K562 (cell line): ENCODE results near the gene POLRMT. TPM values are rescaled to one million over a fixed set of nuclear protein-coding genes. Genes with fewer than 3 reads are reported as not detected.

ENCODE experiments used
- ATAC-seq: fragments of 200-7000 bp; cut with Tn5 transposase; 3 replicates; pipeline ENCODE4 v1.9.1; 2020; ENCODE audit warnings: moderate library complexity
- BruUV-seq: library from RNA; stranded (reverse); fragments of 400-500 nt; replicated peaks from 2 replicates; lab custom pipeline; 2021; lab: Mats Ljungman, UMichigan
- CTCF ChIA-PET: fragments of 300-600 bp; formaldehyde crosslinking; extraction: SDS; loops from one replicate; lab custom pipeline; 2021; ENCODE audit warnings: low intra/inter-chr PET ratio; lab: Yijun Ruan, JAX
- POLR2A ChIA-PET: fragments of 300-600, 350-650 bp; sonication (Branson Sonifier 250); formaldehyde crosslinking; extraction: SDS; loops from one replicate; lab custom pipeline; 2021; ENCODE audit warnings: antibody characterized with exemption, inconsistent platforms; lab: Yijun Ruan, JAX
- DNase-seq, 4 experiments: peaks; one replicate each; pipeline versions ENCODE4 v3.0.0 to v3.0.0-alpha.2; 2011 to 2018; ENCODE audit warnings: low spot score in 3 of 4, mixed read lengths in 3 of 4; ENCODE audit errors: extremely low read depth in 1 of 4
- FAIRE-seq: peaks from 2 replicates; lab custom pipeline; 2011; peaks lifted over from hg19 to GRCh38; lab: Jason Lieb, UNC
- H2AFZ ChIP-seq: 2 replicates; pipeline ENCODE4 v1.6.0; 2011; ENCODE audit warnings: low read depth, low read length, control low read depth, inconsistent platforms
- H3K27ac ChIP-seq: fragments of 200-600 bp; 3 replicates; pipeline ENCODE4 v1.8.0; 2011; ENCODE audit warnings: low read depth, mild to moderate bottlenecking, control low read depth, inconsistent platforms, low read length, moderate library complexity, mixed read lengths; ENCODE audit errors: extremely low read depth
- H3K27me3 ChIP-seq, 2 experiments: fragments of 300-600 bp in 1 of 2; 2 replicates in 1 of 2; 3 replicates in 1 of 2; pipeline versions ENCODE4 v1.6.0 to v1.8.0; 2011; ENCODE audit warnings: inconsistent platforms in 2 of 2, low read length in 2 of 2, mild to moderate bottlenecking in 1 of 2, mixed read lengths in 1 of 2, moderate library complexity in 1 of 2; ENCODE audit not compliant: control insufficient read depth in 2 of 2, insufficient read depth in 2 of 2
- H3K36me3 ChIP-seq: fragments of 300-600 bp; 3 replicates; pipeline ENCODE4 v1.8.0; 2011; ENCODE audit warnings: mild to moderate bottlenecking, low read length, inconsistent platforms; ENCODE audit not compliant: control insufficient read depth, insufficient read depth
- H3K4me1 ChIP-seq, 2 experiments: fragments of 200-600 bp in 1 of 2; replicated peaks in 1 of 2; 2 replicates in 1 of 2; 3 replicates in 1 of 2; pipeline versions ENCODE4 v1.5.1 to v1.8.0; 2011; ENCODE audit warnings: inconsistent platforms in 2 of 2, low read length in 2 of 2, mild to moderate bottlenecking in 1 of 2, mixed read lengths in 1 of 2, moderate library complexity in 1 of 2; ENCODE audit not compliant: control insufficient read depth in 2 of 2, insufficient read depth in 2 of 2
- H3K4me2 ChIP-seq: 2 replicates; pipeline ENCODE4 v1.6.1; 2011; ENCODE audit warnings: low read length, control low read depth, inconsistent platforms, mixed read lengths; ENCODE audit not compliant: insufficient read depth
- H3K4me3 ChIP-seq: fragments of 200-600 bp; sonication (generic), shearing (Covaris generic); 2 replicates; pipeline ENCODE4 v1.5.1; 2016; ENCODE audit warnings: control low read depth, inconsistent platforms
- H3K79me2 ChIP-seq: fragments of 200-600 bp; 3 replicates; pipeline ENCODE4 v1.8.0; 2011; ENCODE audit warnings: low read length, inconsistent platforms; ENCODE audit not compliant: control insufficient read depth, insufficient read depth
- H3K9ac ChIP-seq, 2 experiments: 2 replicates each; pipeline versions ENCODE4 v1.6.0 to v1.6.1; 2011; ENCODE audit warnings: low read depth in 2 of 2, low read length in 2 of 2, control low read depth in 1 of 2, inconsistent platforms in 1 of 2, mild to moderate bottlenecking in 1 of 2, mixed read lengths in 1 of 2; ENCODE audit not compliant: insufficient read depth in 1 of 2
- H3K9me1 ChIP-seq: one replicate; pipeline ENCODE4 v1.6.0; 2011; ENCODE audit warnings: inconsistent platforms, mild to moderate bottlenecking, low read length, moderate library complexity; ENCODE audit not compliant: control insufficient read depth, insufficient read depth
- H3K9me3 ChIP-seq: replicated peaks from 2 replicates; pipeline ENCODE4 v1.5.1; 2011; ENCODE audit warnings: low read depth, low read length, inconsistent platforms; ENCODE audit not compliant: control insufficient read depth, insufficient read depth
- H4K20me1 ChIP-seq: replicated peaks from 2 replicates; pipeline ENCODE4 v1.6.1; 2011; ENCODE audit warnings: low read length, inconsistent platforms, mixed read lengths; ENCODE audit not compliant: control insufficient read depth, insufficient read depth
- FIP1L1 ChIP-seq: fragments of 200-400 bp; formaldehyde crosslinking; IDR thresholded peaks from 2 replicates; pipeline ENCODE4 v1.6.1; 2018; ENCODE audit warnings: mild to moderate bottlenecking, low read depth, low read length; ENCODE audit not compliant: poor library complexity, severe bottlenecking
- FOXK2 ChIP-seq, 2 experiments: fragments of 450-650 bp; IDR thresholded peaks in 1 of 2; conservative IDR thresholded peaks in 1 of 2; 2 replicates each; pipeline ENCODE4 v1.6.1; 2016; ENCODE audit warnings: low read depth in 2 of 2, mild to moderate bottlenecking in 1 of 2
- HDAC8 ChIP-seq: fragments of 450-650 bp; IDR thresholded peaks from 2 replicates; pipeline ENCODE4 v1.6.1; 2016; ENCODE audit warnings: mild to moderate bottlenecking, missing genetic modification characterization, moderate library complexity, missing compliant biosample characterization
- KDM5B ChIP-seq: fragments of 200-600 bp; sonication (generic); IDR thresholded peaks from 2 replicates; pipeline ENCODE4 v1.6.1; 2012; ENCODE audit warnings: low read depth, mild to moderate bottlenecking, moderate library complexity, low read length, control low read depth, inconsistent platforms; ENCODE audit not compliant: insufficient replicate concordance
- KLF6 ChIP-seq: fragments of 250-450 bp; sonication (Bioruptor Pico); IDR thresholded peaks from 2 replicates; pipeline ENCODE4 v1.4.0; 2020; ENCODE audit warnings: mild to moderate bottlenecking, moderate library complexity, borderline replicate concordance
- NEUROD1 ChIP-seq: fragments of 150-350 bp; IDR thresholded peaks from 2 replicates; pipeline ENCODE4 v1.6.1; 2014; ENCODE audit warnings: borderline replicate concordance, low read length, low read depth; ENCODE audit not compliant: partially characterized antibody
- POLR2G ChIP-seq: fragments of 200-400 bp; formaldehyde crosslinking; IDR thresholded peaks from 2 replicates; pipeline ENCODE4 v1.6.1; 2017; ENCODE audit warnings: low read depth, mild to moderate bottlenecking, antibody characterized with exemption, low read length, moderate library complexity
- RB1 ChIP-seq: fragments of 450-650 bp; IDR thresholded peaks from 2 replicates; pipeline ENCODE4 v1.6.1; 2017; ENCODE audit warnings: low read depth, mild to moderate bottlenecking
- RBFOX2 ChIP-seq: fragments of 200-400 bp; formaldehyde crosslinking; IDR thresholded peaks from 2 replicates; pipeline ENCODE4 v1.6.1; 2017; ENCODE audit warnings: low read depth, mild to moderate bottlenecking, low read length, moderate library complexity
- SOX6 ChIP-seq: fragments of 450-650 bp; IDR thresholded peaks from 2 replicates; pipeline ENCODE4 v1.6.1; 2014; ENCODE audit warnings: mild to moderate bottlenecking
- TCFL5 ChIP-seq: fragments of 250-450 bp; sonication (Bioruptor Pico); conservative IDR thresholded peaks from 2 replicates; pipeline ENCODE4 v1.6.1; 2021; ENCODE audit warnings: mild to moderate bottlenecking, moderate library complexity, matching md5 sums
- THAP12 ChIP-seq: fragments of 250-450 bp; sonication (Bioruptor Pico); IDR thresholded peaks from 2 replicates; pipeline ENCODE4 v1.9.0; 2021; ENCODE audit warnings: mild to moderate bottlenecking, inconsistent platforms
- ZBED1 ChIP-seq: IDR thresholded peaks from 2 replicates; pipeline ENCODE4 v1.6.1; 2014
- ZBTB1 ChIP-seq: sonication (generic); formaldehyde crosslinking; IDR thresholded peaks from 2 replicates; pipeline ENCODE4 v1.8.1; 2023; ENCODE audit warnings: missing genetic modification reagents, low read depth, mild to moderate bottlenecking, borderline replicate concordance
- ZBTB33 ChIP-seq: sonication (generic); formaldehyde crosslinking; IDR thresholded peaks from 2 replicates; pipeline ENCODE4 v1.8.1; 2023; ENCODE audit warnings: mild to moderate bottlenecking, missing genetic modification reagents
- WGBS: fragments of 100-300 bp; shearing (Covaris generic); methylation state at CpG from one replicate; pipeline ENCODE4 v1.1.6; 2016; ENCODE audit warnings: low coverage, mixed read lengths; ENCODE audit not compliant: insufficient coverage; ENCODE audit errors: missing lambda C conversion rate; 5-methylcytosine and 5-hydroxymethylcytosine counted together
- in situ Hi-C: fragments of 300-500 bp; cut with MboI; formaldehyde crosslinking; loops from 4 replicates; pipeline ENCODE4 v1.15.0; 2018; ENCODE audit warnings: inconsistent platforms, mixed read lengths
- intact Hi-C: fragments of 100-400 bp; cut with micrococcal nuclease; formaldehyde crosslinking; loops from 2 replicates; pipeline ENCODE4 v1.14.2; 2022
- polyA plus RNA-seq, 8 experiments: library from polyadenylated mRNA; depleted of rRNA in 4 of 8; stranded (reverse) in 5 of 8; unstranded in 3 of 8; fragments of >200 nt; fragmentation: Nextera tagmentation in 2 of 8; fragmentation: Illumina TruSeq in 1 of 8; extraction: Ambion mirVana in 2 of 8; extraction: Trizol in 1 of 8; gene quantifications; 2 replicates each; pipeline versions ENCODE4 v1.2.1 to v1.2.3, GENCODE V29; 2011 to 2014; ENCODE audit warnings: inconsistent platforms in 1 of 8, missing spikeins in 1 of 8
- total RNA-seq, 7 experiments: library from RNA; depleted of rRNA in 6 of 7; stranded (reverse); fragments of >200 nt in 6 of 7; fragmentation: Illumina TruSeq in 2 of 7; extraction: Trizol in 2 of 7; gene quantifications; 2 replicates each; pipeline versions ENCODE4 v1.2.1 to v1.2.3, GENCODE V29; 2011 to 2021; ENCODE audit warnings: low replicate concordance in 1 of 7
- TF ChIP-seq, protein P1 (sequence below), 2 experiments: fragments of 450-650 bp; IDR thresholded peaks; 2 replicates each; pipeline ENCODE4 v1.6.1; 2016

Gene POLRMT
- total and polyA plus RNA-seq, 9 of the 15 experiments (the other 6 are each of a cell fraction or from before 2014, with no cell fraction given), result 30.3 to 144 (median 68.0) TPM

DNA sequence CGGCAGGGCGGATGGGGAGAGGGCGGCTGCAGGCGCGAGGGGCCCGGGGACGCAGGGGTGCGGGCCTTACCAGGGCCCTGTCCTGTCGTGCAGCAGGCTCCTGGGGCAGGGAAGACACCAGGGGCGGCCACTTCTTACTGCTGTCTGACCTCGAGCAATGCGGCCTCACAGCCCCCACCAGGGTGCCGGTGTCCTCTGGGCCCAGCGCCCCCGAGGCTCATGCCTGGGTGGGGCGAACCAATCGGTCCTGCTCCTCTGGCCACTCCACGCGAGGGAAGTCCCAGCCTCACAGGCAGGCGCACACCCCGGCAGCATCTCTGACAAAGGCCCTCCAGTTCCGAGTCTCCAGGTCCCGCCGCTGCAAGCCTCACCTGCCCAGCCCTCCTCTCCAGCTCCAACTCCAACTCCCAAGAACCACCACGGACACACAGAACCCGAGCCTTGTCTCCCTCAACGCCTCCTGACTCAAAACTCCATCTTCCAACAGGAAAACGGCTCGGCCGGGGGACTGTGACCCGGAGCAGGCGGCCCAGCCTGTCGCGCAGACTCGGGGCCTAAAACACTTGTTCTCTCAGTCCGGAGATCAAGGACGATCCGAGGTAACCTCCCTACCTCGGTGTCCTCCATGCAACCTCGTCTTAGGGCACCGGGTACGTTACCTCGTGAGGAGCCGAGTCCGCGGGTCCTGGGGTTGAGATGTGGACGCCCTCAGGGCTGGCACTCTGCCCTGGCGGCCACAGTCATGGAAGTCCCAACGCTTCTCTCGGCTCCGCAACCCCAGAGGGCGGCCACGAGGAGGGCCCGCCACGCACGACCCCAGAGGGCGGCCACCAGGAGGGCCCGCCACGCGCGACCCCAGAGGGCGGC is 12.8 kb upstream of the POLRMT start:
- WGBS, result 94% methylated on average over 40 of the region's 62 CpGs
- no peak overlapping the region; a peak in 1 of 4 replicates for H3K9ac ChIP-seq
- POLR2A ChIA-PET, result no interaction called here
- peaks cover 0 to 35% of the 10 kb centered on the region in 2 experiments; a peak in 2 of 5 replicates for H3K4me1 ChIP-seq
- no peaks in the 10 kb centered on the region for H3K79me2 ChIP-seq
- no peaks in the 10 kb centered on the region for H3K9me3 ChIP-seq
- no peak overlapping the region for H3K4me3 ChIP-seq
- H3K27me3 ChIP-seq, result no peaks in the 10 kb centered on the region
- H2AFZ ChIP-seq, result no peak overlapping the region
- H3K36me3 ChIP-seq, result peaks cover 60% of the 10 kb centered on the region; the same call in 2 of the 3 replicates
- no peak for FAIRE-seq
- H3K4me2 ChIP-seq, result no peak overlapping the region
- BruUV-seq, result no TSS peak
- in situ Hi-C loops (no loop called here), intact Hi-C loops (no loop called here)
- CTCF ChIA-PET, result no interaction called here
- no peaks in the 10 kb centered on the region for H4K20me1 ChIP-seq
- no peak overlapping the region for H3K27ac ChIP-seq
- peak; percentile 27 for ATAC-seq
- no peaks in the 10 kb centered on the region for H3K9me1 ChIP-seq
- no peak for DNase-seq
- TF ChIP-seq ZBED1, result no peak
- no peak for TF ChIP-seq THAP12 (CRISPR knock-in tag)
- TF ChIP-seq, protein P1, sequence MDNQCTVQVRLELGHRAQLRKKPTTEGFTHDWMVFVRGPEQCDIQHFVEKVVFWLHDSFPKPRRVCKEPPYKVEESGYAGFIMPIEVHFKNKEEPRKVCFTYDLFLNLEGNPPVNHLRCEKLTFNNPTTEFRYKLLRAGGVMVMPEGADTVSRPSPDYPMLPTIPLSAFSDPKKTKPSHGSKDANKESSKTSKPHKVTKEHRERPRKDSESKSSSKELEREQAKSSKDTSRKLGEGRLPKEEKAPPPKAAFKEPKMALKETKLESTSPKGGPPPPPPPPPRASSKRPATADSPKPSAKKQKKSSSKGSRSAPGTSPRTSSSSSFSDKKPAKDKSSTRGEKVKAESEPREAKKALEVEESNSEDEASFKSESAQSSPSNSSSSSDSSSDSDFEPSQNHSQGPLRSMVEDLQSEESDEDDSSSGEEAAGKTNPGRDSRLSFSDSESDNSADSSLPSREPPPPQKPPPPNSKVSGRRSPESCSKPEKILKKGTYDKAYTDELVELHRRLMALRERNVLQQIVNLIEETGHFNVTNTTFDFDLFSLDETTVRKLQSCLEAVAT (IDR thresholded peaks at IDR 0.05), result no peak
- peak; percentile 57 for TF ChIP-seq FIP1L1
- TF ChIP-seq FOXK2 (conservative IDR thresholded peaks at IDR 0.05 in 1 of 2, IDR thresholded peaks at IDR 0.05 in 1 of 2; ENCODE audit: low read depth in 2 of 2), result no peak
- no peak for TF ChIP-seq SOX6
- peak; percentile 28; the same call in 1 of the 2 replicates for TF ChIP-seq RBFOX2
- TF ChIP-seq ZBTB33, result peak; percentile 87; the same call in 1 of the 2 replicates
- no peak for TF ChIP-seq NEUROD1
- TF ChIP-seq KDM5B, result no peak
- TF ChIP-seq ZBTB1 (CRISPR knock-in tag), result no peak
- no peak for TF ChIP-seq TCFL5 (CRISPR knock-in tag)
- peak; percentile 74 for TF ChIP-seq POLR2G
- TF ChIP-seq RB1, result no peak
- no peak for TF ChIP-seq HDAC8 (tag)
- TF ChIP-seq KLF6 (CRISPR knock-in tag), result no peak
